Mucosa of rectum (tissue), 2 donors: ENCODE results near the gene LPP.

Experiments used
- H3K27ac ChIP-seq, 2 donors: one replicate each; pipeline ENCODE4 v1.7.0; 2013; ENCODE audit warnings: inconsistent platforms in 2 of 2, low read depth in 2 of 2, low read length in 2 of 2
- H3K27me3 ChIP-seq, 2 donors: one replicate each; pipeline ENCODE4 v1.7.0; 2013; ENCODE audit warnings: low read length in 2 of 2; ENCODE audit not compliant: control insufficient read depth in 2 of 2, insufficient read depth in 2 of 2
- H3K36me3 ChIP-seq, 2 donors: one replicate each; pipeline ENCODE4 v1.7.0; 2013; ENCODE audit warnings: low read length in 2 of 2; ENCODE audit not compliant: control insufficient read depth in 2 of 2, insufficient read depth in 2 of 2
- H3K4me1 ChIP-seq, 2 donors: one replicate each; pipeline ENCODE4 v1.7.0; 2013; ENCODE audit warnings: low read length in 2 of 2, mild to moderate bottlenecking in 1 of 2; ENCODE audit not compliant: control insufficient read depth in 2 of 2, insufficient read depth in 2 of 2
- H3K4me3 ChIP-seq, 2 donors: one replicate each; pipeline ENCODE4 v1.7.0; 2013; ENCODE audit warnings: low read length in 2 of 2
- H3K9ac ChIP-seq, 2 donors: one replicate each; pipeline ENCODE4 v1.7.0; 2013; ENCODE audit warnings: low read length in 2 of 2, low read depth in 1 of 2, mild to moderate bottlenecking in 1 of 2
- H3K9me3 ChIP-seq, 2 donors: one replicate each; pipeline ENCODE4 v1.7.0; 2013; ENCODE audit warnings: low read length in 2 of 2; ENCODE audit not compliant: control insufficient read depth in 2 of 2
- donor health status: healthy.
- donor health status: Normal muscosa, but diverticular disease.

LPP gene

GRCh38 chr3:188327433-188327832 is 173.5 kb downstream of the LPP start:
- Histone ChIP-seq H3K27me3 (no peaks in the 10 kb centered on the region), H3K36me3 (no peaks in the 10 kb centered on the region), H3K4me1 (peaks cover 0 to 3% of the 10 kb centered on the region in 2 donors), H3K9ac (no peak overlapping the region), H3K4me3 (no peak overlapping the region), H3K27ac (no peak overlapping the region), H3K9me3 (no peaks in the 10 kb centered on the region)

GRCh38 chr3:188330138-188330537 is 176.2 kb downstream of the LPP start:
- H3K27ac ChIP-seq: no peak overlapping the region

GRCh38 chr3:188331166-188331565 is 177.2 kb downstream of the LPP start:
- Histone ChIP-seq H3K9me3 (no peaks in the 10 kb centered on the region), H3K4me1 (peaks cover 0 to 2% of the 10 kb centered on the region in 2 donors), H3K9ac (no peak overlapping the region), H3K27ac (no peak overlapping the region), H3K4me3 (no peak overlapping the region), H3K36me3 (no peaks in the 10 kb centered on the region), H3K27me3 (no peaks in the 10 kb centered on the region)

More at GRCh38 chr3:188330138-188330537, 176.2 kb downstream of the LPP start:
- H3K9ac ChIP-seq: no peak overlapping the region
- no peaks in the 10 kb centered on the region for H3K36me3 ChIP-seq
- no peak overlapping the region for H3K4me3 ChIP-seq
- no peaks in the 10 kb centered on the region for H3K9me3 ChIP-seq
- H3K4me1 ChIP-seq: peaks cover 0 to 3% of the 10 kb centered on the region in 2 donors
- no peaks in the 10 kb centered on the region for H3K27me3 ChIP-seq

GRCh38 chr3:188332085-188332484 is 178.1 kb downstream of the LPP start:
- Histone ChIP-seq H3K9ac (no peak overlapping the region), H3K27ac (no peak overlapping the region), H3K4me1 (no peaks in the 10 kb centered on the region), H3K27me3 (no peaks in the 10 kb centered on the region), H3K9me3 (no peaks in the 10 kb centered on the region), H3K36me3 (no peaks in the 10 kb centered on the region), H3K4me3 (no peak overlapping the region)

GRCh38 chr3:188335656-188336055 is 181.7 kb downstream of the LPP start:
- no peak overlapping the region for H3K4me3 ChIP-seq
- H3K4me1 ChIP-seq: no peaks in the 10 kb centered on the region
- H3K9ac ChIP-seq: no peak overlapping the region
- H3K36me3 ChIP-seq: no peaks in the 10 kb centered on the region
- no peak overlapping the region for H3K27ac ChIP-seq
- H3K27me3 ChIP-seq: no peaks in the 10 kb centered on the region
- H3K9me3 ChIP-seq: no peaks in the 10 kb centered on the region

GRCh38 chr3:188336178-188336577 is 182.2 kb downstream of the LPP start:
- Histone ChIP-seq H3K4me1 (no peaks in the 10 kb centered on the region), H3K9me3 (no peaks in the 10 kb centered on the region), H3K27me3 (no peaks in the 10 kb centered on the region), H3K36me3 (no peaks in the 10 kb centered on the region), H3K9ac (no peak overlapping the region), H3K4me3 (no peak overlapping the region), H3K27ac (no peak overlapping the region)

GRCh38 chr3:188337232-188337631 is 183.3 kb downstream of the LPP start:
- H3K27ac ChIP-seq: no peak overlapping the region
- no peak overlapping the region for H3K9ac ChIP-seq
- no peaks in the 10 kb centered on the region for H3K4me1 ChIP-seq
- no peaks in the 10 kb centered on the region for H3K9me3 ChIP-seq
- no peak overlapping the region for H3K4me3 ChIP-seq
- H3K27me3 ChIP-seq: no peaks in the 10 kb centered on the region
- no peaks in the 10 kb centered on the region for H3K36me3 ChIP-seq

- H3K27me3 ChIP-seq: no peaks in the 10 kb centered on the region
- H3K4me3 ChIP-seq: no peak overlapping the region
- H3K27ac ChIP-seq: no peak overlapping the region
- H3K9ac ChIP-seq: no peak overlapping the region
- peaks cover 0 to 2% of the 10 kb centered on the region in 2 donors for H3K36me3 ChIP-seq
- no peaks in the 10 kb centered on the region for H3K9me3 ChIP-seq
- H3K4me1 ChIP-seq: no peaks in the 10 kb centered on the region
Observed at GRCh38 chr3:188338086-188338485, 184.1 kb downstream of the LPP start.

GRCh38 chr3:188339410-188340295 is 185.7 kb downstream of the LPP start:
- H3K36me3 ChIP-seq: peaks cover 0 to 2% of the 10 kb centered on the region in 2 donors
- no peak overlapping the region for H3K4me3 ChIP-seq
- no peaks in the 10 kb centered on the region for H3K4me1 ChIP-seq
- H3K9ac ChIP-seq: no peak overlapping the region
- no peaks in the 10 kb centered on the region for H3K27me3 ChIP-seq
- no peaks in the 10 kb centered on the region for H3K9me3 ChIP-seq
- H3K27ac ChIP-seq: no peak overlapping the region

GRCh38 chr3:188341501-188341900 is 187.5 kb downstream of the LPP start:
- no peaks in the 10 kb centered on the region for H3K27me3 ChIP-seq
- H3K9ac ChIP-seq: no peak overlapping the region
- H3K27ac ChIP-seq: no peak overlapping the region
- H3K36me3 ChIP-seq: peaks cover 0 to 2% of the 10 kb centered on the region in 2 donors
- no peaks in the 10 kb centered on the region for H3K4me1 ChIP-seq
- H3K9me3 ChIP-seq: no peaks in the 10 kb centered on the region
- no peak overlapping the region for H3K4me3 ChIP-seq
